SK-N-MC (cell line): Measurements from ENCODE around the gene SIL1.

Source experiments
- DNase-seq: peaks from one replicate; pipeline ENCODE4 v3.0.0-alpha.2; 2011; ENCODE audit warnings: low read depth, low spot score
- H3K27ac ChIP-seq: fragments of 200-600 bp; sonication (generic); 2 replicates; pipeline ENCODE4 v1.5.1; 2016; ENCODE audit warnings: mixed run types
- H3K36me3 ChIP-seq: fragments of 200-600 bp; sonication (generic); 2 replicates; pipeline ENCODE4 v1.6.1; 2017; ENCODE audit warnings: antibody characterized with exemption, low read length, mixed read lengths; ENCODE audit not compliant: insufficient read depth
- H3K4me3 ChIP-seq: fragments of 200-600 bp; sonication (generic); 2 replicates; pipeline ENCODE4 v1.5.1; 2016
- H3K9ac ChIP-seq: fragments of 200-600 bp; sonication (generic); 2 replicates; pipeline ENCODE4 v1.8.0; 2017; ENCODE audit warnings: mixed run types, mixed read lengths; ENCODE audit not compliant: insufficient read length
- H3K9me3 ChIP-seq: fragments of 200-600 bp; sonication (generic); 2 replicates; pipeline ENCODE4 v1.6.1; 2017; ENCODE audit warnings: low read depth, mild to moderate bottlenecking, antibody characterized with exemption, low read length, moderate library complexity, mixed read lengths
- EZH2 ChIP-seq: fragments of 200-600 bp; sonication (generic); IDR thresholded peaks from one replicate; pipeline ENCODE4 v1.6.1; 2017; ENCODE audit warnings: antibody characterized with exemption
- FOXP2 ChIP-seq: optimal IDR thresholded peaks from 2 replicates; pipeline ENCODE3; 2011; ENCODE audit warnings: mild to moderate bottlenecking, moderate library complexity; ENCODE audit not compliant: insufficient read depth; ENCODE audit errors: extremely low read length, control extremely low read depth
- POLR2AphosphoS5 ChIP-seq: IDR thresholded peaks from 2 replicates; pipeline ENCODE4 v1.6.1; 2012; ENCODE audit warnings: mild to moderate bottlenecking, low read depth, low read length, borderline replicate concordance

SIL1 gene

DNA sequence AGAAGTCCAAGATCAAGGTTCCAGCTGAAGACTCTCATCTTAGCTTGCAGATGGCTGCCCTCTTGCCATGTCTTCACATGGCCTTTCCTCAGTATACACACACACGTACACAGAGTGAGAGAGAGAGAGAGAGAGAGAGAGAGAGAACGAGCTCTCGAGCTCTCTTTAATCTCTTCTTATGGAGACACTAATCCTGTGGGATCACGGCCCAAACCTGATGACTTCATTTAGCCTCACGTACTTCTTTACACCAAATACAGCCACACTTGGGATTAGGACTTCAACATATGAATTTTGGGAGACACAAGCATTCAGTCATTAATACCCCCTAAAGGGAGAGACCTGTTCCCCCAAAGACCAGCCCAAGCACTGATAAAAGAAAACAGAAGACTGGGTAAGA lies 42.8 kb downstream of the SIL1 start:
- Histone ChIP-seq H3K9me3 (no peaks in the 10 kb centered on the region), H3K36me3 (no peaks in the 10 kb centered on the region), H3K9ac (no peak overlapping the region), H3K4me3 (no peak overlapping the region), H3K27ac (no peak overlapping the region)
- no peak for TF ChIP-seq FOXP2
- no peak for DNase-seq

DNA sequence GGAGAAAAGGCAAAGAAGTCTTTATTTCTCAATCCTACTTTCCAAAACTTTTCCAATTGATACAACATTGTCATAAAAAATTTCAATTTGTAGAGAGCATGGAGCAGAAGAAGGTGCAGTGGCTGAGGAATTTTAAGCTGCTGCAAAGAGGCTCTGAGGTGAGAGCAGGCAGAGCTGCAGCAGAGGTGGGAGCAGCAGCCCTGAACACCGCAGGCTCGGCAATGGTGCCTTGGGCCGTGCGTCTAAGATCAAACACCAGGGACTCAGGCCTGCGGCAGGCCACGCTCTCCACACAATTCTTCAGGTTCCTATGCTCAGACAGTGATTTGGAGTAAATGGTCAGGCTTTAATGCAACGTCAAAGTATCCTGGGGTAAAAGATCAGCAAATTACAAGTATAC lies 46.3 kb downstream of the SIL1 start:
- Histone ChIP-seq H3K27ac (no peak overlapping the region), H3K9me3 (no peaks in the 10 kb centered on the region), H3K9ac (no peak overlapping the region), H3K4me3 (no peak overlapping the region), H3K36me3 (no peaks in the 10 kb centered on the region)
- DNase-seq = no peak
- TF ChIP-seq FOXP2 (no peak), POLR2AphosphoS5 (no peak), EZH2 (no peak)

DNA sequence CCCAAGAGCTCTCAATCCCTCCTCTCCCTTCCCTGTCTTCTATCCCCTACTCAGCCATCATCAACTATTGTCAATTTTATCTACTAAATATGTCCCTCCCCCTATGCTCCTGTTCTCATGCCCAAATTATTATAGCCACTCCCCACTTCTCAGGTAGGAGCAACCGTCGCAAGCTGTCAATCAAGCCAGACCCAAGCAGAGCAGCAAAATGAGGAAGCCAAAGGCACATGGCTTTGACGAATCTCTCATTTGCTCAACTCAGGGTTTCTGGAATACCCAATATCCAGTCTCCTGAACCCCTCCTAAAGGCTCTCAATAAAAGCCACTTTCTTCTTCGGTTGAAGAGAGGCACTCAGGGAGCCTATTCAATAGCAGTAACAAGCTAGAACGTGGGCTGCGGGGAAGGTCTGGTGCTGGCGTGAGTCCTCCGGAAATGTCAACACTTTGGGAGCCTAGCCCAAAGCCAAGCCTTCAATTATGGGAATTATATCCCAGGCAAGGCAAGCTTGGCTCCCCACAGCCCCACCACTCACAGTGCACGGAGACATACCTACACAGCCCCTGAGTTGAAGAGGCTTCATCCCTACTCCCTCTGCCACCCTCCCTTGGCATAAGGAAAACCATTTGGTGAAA lies 47.7 kb downstream of the SIL1 start:
- TF ChIP-seq POLR2AphosphoS5 = no peak
- no peak for TF ChIP-seq FOXP2
- no peak for TF ChIP-seq EZH2
- Histone ChIP-seq H3K36me3 (no peaks in the 10 kb centered on the region), H3K27ac (no peak overlapping the region), H3K9ac (no peak overlapping the region), H3K9me3 (no peaks in the 10 kb centered on the region), H3K4me3 (no peak overlapping the region)
- DNase-seq = no peak

DNA sequence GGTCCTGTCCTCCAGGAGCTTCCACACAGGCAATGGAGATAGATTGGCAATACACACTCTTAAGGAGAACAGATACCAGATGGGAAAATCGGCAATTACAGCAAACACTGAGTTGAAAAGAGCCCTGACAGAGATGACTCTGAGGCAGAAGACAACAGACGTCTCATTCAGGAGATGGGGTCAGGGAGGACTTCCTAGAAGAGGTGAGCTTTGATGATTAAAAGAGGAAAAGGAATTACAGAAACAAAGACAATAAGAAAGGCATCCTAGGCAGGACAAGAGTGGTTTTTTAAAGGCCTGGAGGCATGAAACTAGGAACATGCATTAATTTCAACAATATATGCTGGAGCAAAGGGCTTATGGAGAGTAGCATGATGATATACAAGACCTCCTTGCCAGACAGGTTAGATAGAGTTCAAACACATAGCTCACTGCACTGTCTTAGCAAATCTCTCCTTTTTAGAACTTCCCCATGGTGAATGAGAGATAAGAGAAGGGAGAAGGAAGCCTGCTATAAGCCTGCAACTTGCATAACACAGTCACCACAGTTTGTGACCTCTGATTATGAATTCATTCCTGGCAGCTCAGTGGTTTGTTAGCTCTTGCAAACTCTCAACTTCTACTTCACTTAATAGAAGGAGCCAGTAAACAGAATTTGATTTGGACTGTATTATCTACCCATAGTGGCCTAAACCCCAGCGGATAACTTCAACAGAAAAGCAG lies 48.5 kb downstream of the SIL1 start:
- DNase-seq = no peak
- Histone ChIP-seq H3K9ac (no peak overlapping the region), H3K9me3 (no peaks in the 10 kb centered on the region), H3K4me3 (no peak overlapping the region), H3K27ac (no peak overlapping the region), H3K36me3 (no peaks in the 10 kb centered on the region)
- TF ChIP-seq EZH2 = no peak
- no peak for TF ChIP-seq FOXP2
- no peak for TF ChIP-seq POLR2AphosphoS5

DNA sequence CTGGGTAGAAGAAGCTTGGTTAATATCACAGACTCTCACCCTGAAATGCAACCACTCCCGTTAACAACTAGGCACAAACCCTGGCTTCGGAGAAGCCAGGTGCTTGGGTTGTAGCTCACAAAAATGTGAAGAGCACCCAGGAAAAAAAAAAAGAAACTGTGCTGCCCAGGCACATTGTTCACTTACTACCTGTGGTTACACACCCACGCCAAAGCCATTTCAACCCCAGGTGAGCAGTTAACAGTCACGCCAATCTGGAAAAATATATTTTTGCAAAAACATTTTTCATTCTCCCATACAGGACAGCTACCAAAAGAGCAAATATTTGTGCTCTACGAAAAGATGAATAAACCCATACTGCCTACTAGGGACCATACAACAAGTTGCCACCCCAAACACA lies 49.2 kb downstream of the SIL1 start:
- no peak overlapping the region for H3K9ac ChIP-seq
- no peak for DNase-seq
- H3K27ac ChIP-seq = no peak overlapping the region
- H3K36me3 ChIP-seq = no peaks in the 10 kb centered on the region
- H3K4me3 ChIP-seq = no peak overlapping the region
- H3K9me3 ChIP-seq = no peaks in the 10 kb centered on the region
- TF ChIP-seq POLR2AphosphoS5 = no peak
- TF ChIP-seq EZH2 = no peak

DNA sequence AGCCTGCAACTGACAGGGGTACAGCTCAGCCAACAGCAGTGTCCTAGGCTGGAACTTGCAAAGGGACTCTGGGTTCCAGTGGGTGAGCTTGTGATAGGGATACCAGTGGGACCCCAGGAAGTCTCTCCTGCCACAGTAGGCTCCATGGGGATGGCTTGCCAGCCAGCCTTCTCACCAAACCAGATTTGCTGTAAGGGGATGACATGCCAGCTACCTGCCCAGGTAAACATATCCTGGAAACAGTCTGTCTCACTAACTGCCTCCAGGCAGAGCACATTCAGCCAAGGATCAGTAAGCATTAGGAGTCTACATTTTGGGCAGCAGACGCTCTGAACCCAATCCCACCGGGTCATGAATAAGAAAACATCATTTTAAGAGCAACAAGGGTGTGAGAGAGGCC lies 49.9 kb downstream of the SIL1 start:
- TF ChIP-seq FOXP2 = no peak
- no peak for TF ChIP-seq EZH2
- no peak for TF ChIP-seq POLR2AphosphoS5

DNA sequence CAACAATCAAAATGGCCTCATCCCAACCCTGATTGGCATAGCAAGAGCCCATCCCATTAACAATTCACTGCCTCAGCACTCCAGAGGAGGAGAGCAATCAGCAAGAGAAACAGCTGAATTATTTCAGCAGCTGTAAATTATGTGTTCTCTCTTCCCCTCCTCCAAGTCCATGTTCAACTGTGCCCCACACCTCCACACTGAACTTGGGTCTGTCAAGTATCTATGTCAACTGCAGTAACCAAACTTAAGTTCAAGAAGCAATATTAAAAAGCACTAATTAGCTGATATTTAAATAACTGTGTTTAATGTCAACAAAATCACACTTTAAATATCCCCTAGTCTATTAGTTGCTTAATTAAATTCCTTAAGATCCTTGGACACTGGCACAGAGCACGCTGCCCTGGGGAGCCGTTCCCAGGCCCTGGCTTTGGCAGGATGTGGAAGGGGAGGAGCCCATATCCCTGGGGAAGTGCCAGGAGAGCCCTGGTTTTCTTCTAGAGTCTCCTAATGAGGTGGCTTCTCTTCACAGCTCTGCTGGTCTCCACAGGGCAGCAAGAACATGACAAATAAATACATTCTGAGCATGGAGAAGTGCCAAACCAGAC lies 50.6 kb downstream of the SIL1 start:
- no peak for TF ChIP-seq FOXP2
- TF ChIP-seq EZH2 = no peak
- TF ChIP-seq POLR2AphosphoS5 = no peak
- peak; percentile 48 for DNase-seq
- Histone ChIP-seq H3K9ac (no peak overlapping the region), H3K27ac (peak overlapping the region; percentile 67), H3K4me3 (peak overlapping the region; percentile 30; the same call in 1 of the 2 replicates), H3K36me3 (no peaks in the 10 kb centered on the region), H3K9me3 (no peaks in the 10 kb centered on the region)

More for the DNA sequence above, 49.9 kb downstream of the SIL1 start:
- Histone ChIP-seq H3K9me3 (no peaks in the 10 kb centered on the region), H3K9ac (no peak overlapping the region), H3K27ac (peak overlapping the region; percentile 67; the same call in 1 of the 2 replicates), H3K36me3 (no peaks in the 10 kb centered on the region), H3K4me3 (peak overlapping the region; percentile 30; the same call in 1 of the 2 replicates)
- DNase-seq = no peak

DNA sequence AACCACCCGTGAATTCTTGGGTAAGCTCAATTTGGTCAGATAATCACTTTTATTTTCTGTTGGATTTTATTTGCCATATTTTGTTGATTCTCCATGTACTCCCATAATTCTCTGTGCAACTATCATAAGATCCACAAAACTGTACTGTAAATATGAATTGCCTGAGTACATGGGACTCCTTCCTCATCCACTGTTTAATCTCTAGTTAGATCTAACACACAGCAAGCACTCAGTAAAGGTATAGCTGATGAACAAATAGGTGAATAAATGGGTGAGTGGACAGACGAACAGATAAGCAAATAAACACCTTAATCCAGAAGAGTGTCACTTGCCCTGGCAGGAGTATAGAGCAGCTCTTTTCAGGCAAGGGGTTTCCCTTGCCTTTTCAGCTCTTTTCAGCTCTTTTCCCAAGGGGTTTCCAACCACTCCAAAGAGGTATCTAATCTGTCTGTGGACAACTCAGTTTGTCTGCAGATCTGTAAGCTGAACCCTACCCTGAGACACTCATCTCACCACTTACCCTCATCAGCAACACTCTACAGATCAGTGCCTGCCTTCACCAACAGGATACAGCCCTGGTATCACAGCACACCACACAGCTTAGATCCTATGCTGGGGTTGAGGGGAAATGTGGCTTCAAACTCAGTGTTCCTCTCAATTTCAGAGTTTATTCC lies 51.2 kb downstream of the SIL1 start:
- H3K36me3 ChIP-seq = no peaks in the 10 kb centered on the region
- peak overlapping the region; percentile 67 for H3K27ac ChIP-seq
- TF ChIP-seq EZH2 (no peak), FOXP2 (no peak), POLR2AphosphoS5 (no peak)
- no peak for DNase-seq
- no peaks in the 10 kb centered on the region for H3K9me3 ChIP-seq
- H3K4me3 ChIP-seq = no peak overlapping the region; the same call in 1 of the 2 replicates
- no peak overlapping the region for H3K9ac ChIP-seq
